MCF 10A (cell line): ENCODE data around the gene SLC38A1. TPM values are rescaled to one million over a fixed set of nuclear protein-coding genes. Genes with fewer than 3 reads are reported as not detected.

ENCODE experiments used
- BruUV-seq: library from RNA; stranded (reverse); fragments of 400-500 nt; replicated peaks from 2 replicates; lab custom pipeline; 2021; lab: Mats Ljungman, UMichigan
- CTCF ChIA-PET: fragments of 300-600 bp; sonication (Branson Sonifier 250); formaldehyde crosslinking; extraction: SDS; loops from one replicate; lab custom pipeline; 2021; ENCODE audit warnings: antibody characterized with exemption, inconsistent platforms; lab: Yijun Ruan, JAX
- POLR2A ChIA-PET: fragments of 300-600, 350-650 bp; sonication (Branson Sonifier 250); formaldehyde crosslinking; extraction: SDS; loops from one replicate; lab custom pipeline; 2020; ENCODE audit warnings: antibody characterized with exemption, inconsistent platforms; lab: Yijun Ruan, JAX
- DNase-seq: peaks from one replicate; pipeline ENCODE4 v3.0.0-alpha.2; 2018; ENCODE audit not compliant: unreplicated experiment
- H3K27ac Mint-ChIP-seq: one replicate; pipeline ENCODE4 v1.8.0; 2022; ENCODE audit warnings: mild to moderate bottlenecking, low read depth, mixed read lengths; ENCODE audit not compliant: unreplicated experiment
- H3K27me3 Mint-ChIP-seq: one replicate; pipeline ENCODE4 v1.8.0; 2022; ENCODE audit warnings: mixed read lengths; ENCODE audit not compliant: insufficient read depth, unreplicated experiment
- H3K36me3 Mint-ChIP-seq: one replicate; pipeline ENCODE4 v1.8.0; 2022; ENCODE audit warnings: mild to moderate bottlenecking, moderate library complexity, mixed read lengths; ENCODE audit not compliant: insufficient read depth, unreplicated experiment
- H3K4me1 Mint-ChIP-seq: one replicate; pipeline ENCODE4 v1.8.0; 2022; ENCODE audit warnings: mixed read lengths; ENCODE audit not compliant: insufficient read depth, unreplicated experiment
- H3K4me3 Mint-ChIP-seq: one replicate; pipeline ENCODE4 v1.8.0; 2022; ENCODE audit warnings: mild to moderate bottlenecking, moderate library complexity, mixed read lengths; ENCODE audit not compliant: unreplicated experiment
- H3K9me3 Mint-ChIP-seq: one replicate; pipeline ENCODE4 v1.8.0; 2022; ENCODE audit warnings: mixed read lengths; ENCODE audit not compliant: unreplicated experiment
- CTCF ChIP-seq: fragments of 200-600 bp; IDR thresholded peaks from one replicate; pipeline ENCODE4 v1.8.0; 2022; ENCODE audit warnings: antibody characterized with exemption, mild to moderate bottlenecking; ENCODE audit not compliant: unreplicated experiment
- intact Hi-C: fragments of 100-400 bp; cut with micrococcal nuclease; formaldehyde crosslinking; loops from 2 replicates; pipeline ENCODE4 v1.14.1; 2022
- total RNA-seq: library from RNA; stranded (reverse); gene quantifications from 2 replicates; pipeline ENCODE4 v1.2.3, GENCODE V29; 2022

The SLC38A1 gene
- total RNA-seq, 1 experiment from 2014 or later: 327 TPM

- H3K4me1 Mint-ChIP-seq: peaks cover 12% of the 10 kb centered on the region
- CTCF ChIA-PET: interaction anchor here (0.6 to 1.0 kb wide), 3 partner anchors 30 to 1314 kb away, joined by 3 read pairs; no protein-coding TSS in a partner anchor
- no TSS peak for BruUV-seq
- POLR2A ChIA-PET: interaction anchor here (0.7 to 5.5 kb wide), 47 partner anchors 11 to 669 kb away, joined by 3 to 37 read pairs (median 5); partner anchors contain the start of gene SCAF11
- no peaks in the 10 kb centered on the region for H3K9me3 Mint-ChIP-seq
- DNase-seq: peak; percentile 81
- H3K27me3 Mint-ChIP-seq: no peaks in the 10 kb centered on the region
- no peak overlapping the region for H3K4me3 Mint-ChIP-seq
- H3K27ac Mint-ChIP-seq: no peak overlapping the region
- no peak for TF ChIP-seq CTCF
- peaks cover 8% of the 10 kb centered on the region for H3K36me3 Mint-ChIP-seq
- intact Hi-C loops: loop anchor here (2.0 to 10.0 kb wide), 6 partner anchors 46 to 668 kb away; partner anchors contain the start of gene SCAF11
These were observed 2.5 kb downstream of the SLC38A1 start for GRCh38 chr12:46266382-46266791.

GRCh38 chr12:46265734-46266133, 3.1 kb downstream of the SLC38A1 start:
- peaks cover 8% of the 10 kb centered on the region for H3K36me3 Mint-ChIP-seq
- ChIA-PET CTCF (no interaction called here), POLR2A (interaction anchor here (0.9 to 5.5 kb wide), 26 partner anchors 11 to 437 kb away, joined by 3 to 37 read pairs (median 8); partner anchors contain the start of gene SCAF11)
- DNase-seq: no peak
- intact Hi-C loops: loop anchor here (2.0 to 10.0 kb wide), 6 partner anchors 45 to 669 kb away; partner anchors contain the start of gene SCAF11
- no peaks in the 10 kb centered on the region for H3K9me3 Mint-ChIP-seq
- H3K4me3 Mint-ChIP-seq: no peak overlapping the region
- BruUV-seq: no TSS peak
- TF ChIP-seq CTCF: no peak
- H3K27ac Mint-ChIP-seq: no peak overlapping the region
- H3K4me1 Mint-ChIP-seq: peaks cover 12% of the 10 kb centered on the region
- no peaks in the 10 kb centered on the region for H3K27me3 Mint-ChIP-seq

GRCh38 chr12:46265102-46265501, 3.7 kb downstream of the SLC38A1 start:
- peaks cover 8% of the 10 kb centered on the region for H3K4me1 Mint-ChIP-seq
- POLR2A ChIA-PET: interaction anchor here (1.0 to 5.5 kb wide), 6 partner anchors 10 to 105 kb away, joined by 3 to 37 read pairs (median 23); no protein-coding TSS in a partner anchor
- H3K27ac Mint-ChIP-seq: no peak overlapping the region
- DNase-seq: no peak
- peaks cover 8% of the 10 kb centered on the region for H3K36me3 Mint-ChIP-seq
- no peaks in the 10 kb centered on the region for H3K9me3 Mint-ChIP-seq
- no peaks in the 10 kb centered on the region for H3K27me3 Mint-ChIP-seq
- BruUV-seq: no TSS peak
- intact Hi-C loops: loop anchor here (5.0 to 10.0 kb wide), 4 partner anchors 273 to 670 kb away; partner anchors contain the start of gene SCAF11
- TF ChIP-seq CTCF: no peak
- CTCF ChIA-PET: interaction anchor here (0.6 to 2.0 kb wide), 3 partner anchors 111 to 1375 kb away, joined by 3 to 7 read pairs (median 3); no protein-coding TSS in a partner anchor
- H3K4me3 Mint-ChIP-seq: no peak overlapping the region

GRCh38 chr12:46264057-46264456, 4.8 kb downstream of the SLC38A1 start:
- H3K27ac Mint-ChIP-seq: peak overlapping the region; percentile 16
- no peaks in the 10 kb centered on the region for H3K9me3 Mint-ChIP-seq
- intact Hi-C loops: loop anchor here (10.0 kb wide), 1 partner anchor 671 kb away; no protein-coding TSS in a partner anchor
- ChIA-PET POLR2A (interaction anchor here (0.5 to 5.5 kb wide), 23 partner anchors 9 to 720 kb away, joined by 3 to 32 read pairs (median 4); partner anchors contain the start of genes SCAF11 and SLC38A2), CTCF (interaction anchor here (0.6 to 2.0 kb wide), 7 partner anchors 22 to 819 kb away, joined by 3 to 9 read pairs (median 4); no protein-coding TSS in a partner anchor)
- TF ChIP-seq CTCF: no peak
- peaks cover 8% of the 10 kb centered on the region for H3K36me3 Mint-ChIP-seq
- BruUV-seq: no TSS peak
- DNase-seq: peak; percentile 49
- peaks cover 5% of the 10 kb centered on the region for H3K4me1 Mint-ChIP-seq
- no peak overlapping the region for H3K4me3 Mint-ChIP-seq
- H3K27me3 Mint-ChIP-seq: no peaks in the 10 kb centered on the region
